OCI-LY7 (cell line): Measurements from ENCODE around the gene ZNF451.
A peak's percentile ranks its signal among the peaks of the same experiment; 100 is the strongest.

Source experiments
- CTCF ChIP-seq: fragments of 200-600 bp; sonication (generic); conservative IDR thresholded peaks from 2 replicates; pipeline ENCODE4 v1.5.1; 2014; ENCODE audit warnings: mild to moderate bottlenecking, antibody characterized with exemption, low read length, moderate library complexity, mixed read lengths
- EZH2phosphoT487 ChIP-seq: fragments of 200-600 bp; sonication (generic); IDR thresholded peaks from 2 replicates; pipeline ENCODE4 v1.6.1; 2018; ENCODE audit warnings: low read depth, borderline replicate concordance, mild to moderate bottlenecking, mixed run types, antibody characterized with exemption, low read length, moderate library complexity, mixed read lengths

GRCh38 chr6:57216235-57217101 lies 126.5 kb downstream of the ZNF451 start:
- TF ChIP-seq CTCF (0 out of 2 replicates have a peak, but pooled peaks have one; percentile 40), EZH2phosphoT487 (no peak)
